ENCODE measurements around the gene TNFAIP8. TPM values are rescaled to one million over a fixed set of nuclear protein-coding genes. Genes with fewer than 3 reads are reported as not detected.

TNFAIP8 gene
- total and polyA plus RNA-seq, 10 of the 15 experiments (the other 5 are each of a cell fraction or from before 2014, with no cell fraction given), result 124 to 324 (median 177) TPM

GRCh38 chr5:119318256-119318894 lies 37.4 kb upstream of the TNFAIP8 start (continued):
- TF ChIP-seq USF1 (IDR thresholded peaks at IDR 0.05; ENCODE audit: borderline replicate concordance, extremely low read length, insufficient read depth, low read depth, low read length), result no peak
- TF ChIP-seq PAX8 (IDR thresholded peaks at IDR 0.05), result no peak
- TF ChIP-seq CBFB (IDR thresholded peaks at IDR 0.05; ENCODE audit: low read depth), result no peak
- TF ChIP-seq SRF (IDR thresholded peaks at IDR 0.05; ENCODE audit: low read depth in 2 of 2, low read length in 2 of 2), result no peak
- TF ChIP-seq NBN (IDR thresholded peaks at IDR 0.05), result peak; percentile 64
- TF ChIP-seq DPF2 (IDR thresholded peaks at IDR 0.05), result no peak; the same call in 1 of the 2 replicates
- no peak; the same call in 1 of the 2 replicates for TF ChIP-seq TAF1 (IDR thresholded peaks at IDR 0.05; ENCODE audit: borderline replicate concordance, low read depth, low read length)
- TF ChIP-seq TCF12 (IDR thresholded peaks at IDR 0.05; ENCODE audit: low read depth, low read length), result no peak
- 0 out of 4 replicates have a peak, but pooled peaks of 1 of the 2 experiments have one; percentile 16 for TF ChIP-seq ETV6 (conservative IDR thresholded peaks at IDR 0.05 in 1 of 2, IDR thresholded peaks at IDR 0.05 in 1 of 2; ENCODE audit: borderline replicate concordance in 1 of 2, low read depth in 1 of 2)
- no peak for TF ChIP-seq YY1 (IDR thresholded peaks at IDR 0.05; ENCODE audit: low read depth, low read length)
- no peak for TF ChIP-seq RUNX3 (IDR thresholded peaks at IDR 0.05; ENCODE audit: low read length)
- TF ChIP-seq ZZZ3 (IDR thresholded peaks at IDR 0.05; ENCODE audit: control insufficient read depth, insufficient read length, low read depth), result no peak
- TF ChIP-seq EZH2 (IDR thresholded peaks at IDR 0.05; ENCODE audit: borderline replicate concordance, control insufficient read depth, low read depth, low read length), result no peak
- no peak for TF ChIP-seq POLR2AphosphoS2 (IDR thresholded peaks at IDR 0.05; ENCODE audit: low read depth, low read length)
- no peak for TF ChIP-seq E4F1 (IDR thresholded peaks at IDR 0.05; ENCODE audit: borderline replicate concordance, partially characterized antibody)
- no peak for TF ChIP-seq KAT2A (conservative IDR thresholded peaks at IDR 0.05; ENCODE audit: control insufficient read depth, low read depth, low read length)
- no peak for TF ChIP-seq MTA2 (IDR thresholded peaks at IDR 0.05; ENCODE audit: low read depth)
- TF ChIP-seq NFXL1 (IDR thresholded peaks at IDR 0.05; ENCODE audit: borderline replicate concordance), result no peak
- peak; percentile 15 for TF ChIP-seq MEF2B (IDR thresholded peaks at IDR 0.05; ENCODE audit: partially characterized antibody, poor library complexity, severe bottlenecking)
- no peak for TF ChIP-seq ZNF207 (IDR thresholded peaks at IDR 0.05; ENCODE audit: borderline replicate concordance)
- peak; percentile 43; the same call in 1 of the 2 replicates for TF ChIP-seq NR2F1 (conservative IDR thresholded peaks at IDR 0.05)
- no peak for TF ChIP-seq KDM1A (IDR thresholded peaks at IDR 0.05; ENCODE audit: borderline replicate concordance)
- TF ChIP-seq PKNOX1 (IDR thresholded peaks at IDR 0.05), result no peak
- peak; percentile 19; the same call in 1 of the 2 replicates for TF ChIP-seq MEF2A (IDR thresholded peaks at IDR 0.05; ENCODE audit: insufficient read depth, low read depth, low read length)
- TF ChIP-seq TCF7 (IDR thresholded peaks at IDR 0.05; ENCODE audit: borderline replicate concordance), result no peak
- no peak for TF ChIP-seq SMAD1 (IDR thresholded peaks at IDR 0.05; ENCODE audit: low read depth, partially characterized antibody)
- TF ChIP-seq FOXK2 (IDR thresholded peaks at IDR 0.05), result no peak
- no peak for TF ChIP-seq CHD4 (IDR thresholded peaks at IDR 0.05)
- TF ChIP-seq NR2C1 (IDR thresholded peaks at IDR 0.05), result no peak

Measured in GM12878 (cell line).